GM18519 (cell line): ENCODE results near the gene CRHBP.
"Not testable (repeated sequence)": the region's sequence is repeated elsewhere in the genome, so short reads cannot be mapped to it uniquely, and the experiment has no call there.

Experiments
- ATAC-seq: cut with Tn5 transposase; IDR thresholded peaks from one replicate; pipeline ENCODE4 v1.9.1; 2021; ENCODE audit warnings: mild to moderate bottlenecking, moderate library complexity; ENCODE audit not compliant: unreplicated experiment, low FRiP score

The CRHBP gene

DNA sequence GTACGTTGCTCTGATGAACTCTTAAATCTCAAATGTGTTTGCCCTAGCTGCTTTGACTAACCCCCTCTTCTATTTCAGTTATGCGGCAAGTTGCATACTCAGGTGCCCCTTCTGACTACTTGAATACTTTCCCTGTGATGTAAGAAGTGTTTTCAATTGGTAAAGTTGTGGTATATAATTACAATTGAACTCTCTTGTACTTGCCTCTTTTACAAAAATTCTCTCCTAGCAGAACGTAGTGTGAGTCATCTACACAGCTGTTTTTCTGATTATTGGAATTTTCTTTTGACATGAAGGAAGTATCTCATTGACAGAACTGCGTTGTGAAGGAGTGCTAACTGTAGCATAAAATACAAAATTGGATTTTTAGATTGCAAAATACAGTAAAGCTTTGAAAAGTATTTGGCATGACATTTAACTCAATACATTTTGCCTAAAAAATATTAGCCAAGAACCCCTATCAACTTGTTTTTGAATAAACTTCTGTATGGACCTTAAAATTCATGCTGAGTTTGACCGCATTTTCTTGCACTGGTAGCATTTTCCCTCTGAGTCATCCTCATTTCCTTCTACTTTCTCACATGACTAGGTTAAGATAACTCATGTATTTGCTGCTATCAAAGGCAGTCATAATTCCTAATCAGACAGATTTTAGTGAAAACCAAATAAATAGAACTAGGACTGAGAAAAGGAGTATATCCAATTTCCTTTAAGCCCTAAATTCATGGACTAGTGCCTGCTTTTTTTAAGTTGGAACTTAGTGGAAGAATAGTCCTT lies 6.3 kb downstream of the CRHBP start:
- ATAC-seq = no peak

DNA sequence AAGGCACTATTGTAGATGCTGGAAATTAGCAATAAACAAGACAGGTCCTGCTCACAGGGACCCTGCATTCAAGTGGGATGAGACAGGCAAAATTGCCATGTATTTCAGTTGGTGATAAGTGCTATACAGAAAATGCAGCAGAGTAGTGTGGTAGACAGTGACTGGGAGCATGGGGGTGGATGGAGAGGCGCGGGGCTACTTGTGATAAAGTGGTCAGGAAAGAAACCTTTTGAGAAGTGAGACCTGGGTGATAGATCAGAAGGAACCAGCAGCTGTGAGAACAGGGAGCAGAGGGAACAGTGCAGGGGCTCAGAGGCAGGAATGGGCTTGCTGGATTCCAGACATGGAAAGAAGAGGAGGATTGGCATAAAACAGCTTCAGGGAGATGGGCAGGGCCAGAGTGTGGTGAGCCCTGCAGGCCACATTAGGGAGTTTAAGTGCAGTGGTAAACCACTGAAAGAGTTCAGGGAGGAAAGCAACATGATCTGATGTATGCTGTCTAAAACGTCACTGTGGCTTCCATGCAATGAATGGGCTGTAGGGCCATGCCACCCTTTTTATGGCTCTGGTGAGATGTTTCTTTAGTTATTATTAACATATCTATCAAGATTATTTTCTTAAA lies 7.3 kb downstream of the CRHBP start:
- ATAC-seq = peak; percentile 72

DNA sequence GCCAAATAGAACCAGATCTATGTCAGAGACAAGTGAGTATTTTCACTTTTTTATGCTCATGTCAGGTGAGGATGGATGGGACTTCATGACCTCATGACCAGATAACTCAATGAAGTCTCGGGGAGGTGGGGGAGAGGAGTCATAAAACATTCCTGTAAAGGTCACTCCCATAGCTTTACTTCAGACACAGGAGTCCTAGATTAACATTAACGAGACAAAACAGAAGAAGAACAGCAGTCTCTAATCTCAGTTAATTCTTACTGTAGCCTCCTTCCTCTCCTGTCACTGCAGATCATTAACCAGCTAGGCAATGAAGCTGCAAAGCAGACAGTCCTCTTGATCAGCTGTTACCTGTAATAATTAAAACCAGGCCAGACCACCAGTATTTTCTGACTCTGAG lies 11.2 kb downstream of the CRHBP start:
- no peak for ATAC-seq

DNA sequence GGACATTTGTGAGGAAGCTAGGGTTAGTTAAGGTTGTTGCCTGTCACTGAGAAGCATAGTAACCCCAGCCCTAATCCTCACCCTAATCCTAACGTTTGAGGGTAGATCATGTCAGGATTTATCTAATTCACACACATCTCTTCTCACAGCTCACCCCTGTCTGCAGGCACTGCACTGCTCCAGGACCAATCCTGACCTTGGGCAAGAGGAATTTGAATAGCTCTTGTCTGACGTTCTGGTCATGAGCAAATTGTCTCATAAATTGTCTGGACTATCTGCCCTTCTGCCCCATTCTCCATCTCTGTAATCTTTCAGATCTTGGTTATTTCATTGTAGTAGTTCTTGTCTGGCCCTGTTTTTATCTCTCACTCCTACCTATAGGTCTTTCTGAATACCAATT lies 18.7 kb downstream of the CRHBP start:
- ATAC-seq = no peak

DNA sequence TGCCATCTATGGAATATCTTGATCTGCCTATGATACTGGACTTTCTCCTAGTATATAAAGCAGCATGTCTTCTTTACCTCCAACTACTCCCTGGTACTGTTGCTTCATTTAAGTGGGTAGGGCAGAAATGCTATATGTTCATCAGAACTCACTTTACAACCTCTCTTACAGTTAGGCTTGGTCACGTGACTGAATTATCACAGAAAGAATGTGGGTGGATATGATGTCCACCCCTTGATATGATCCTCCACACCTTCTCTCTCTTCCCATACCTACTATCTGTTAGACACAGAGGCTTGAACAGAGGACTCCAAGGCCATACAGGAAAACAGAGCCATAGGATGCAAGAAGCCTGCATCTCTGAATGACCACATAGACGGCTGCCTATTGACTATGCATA lies 19.8 kb downstream of the CRHBP start:
- ATAC-seq = no peak

DNA sequence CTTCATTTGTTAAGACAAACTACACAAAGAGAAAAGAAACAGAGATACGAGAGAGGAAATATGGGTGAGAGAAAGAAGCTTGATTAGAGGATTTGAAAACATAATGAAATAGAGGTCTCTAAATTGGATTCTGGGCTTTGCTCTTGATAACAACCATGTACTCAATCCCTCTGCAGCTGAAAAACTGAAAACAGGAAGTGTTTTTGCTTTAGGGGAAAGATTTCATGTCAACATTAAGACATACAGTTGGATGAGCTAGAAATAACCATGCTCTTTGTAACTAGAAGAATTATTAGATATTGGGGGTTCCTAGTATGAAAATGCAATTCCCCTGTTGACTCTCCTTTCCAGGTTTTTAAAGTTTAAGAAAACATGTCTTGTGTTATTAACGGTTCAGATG lies 21.9 kb downstream of the CRHBP start:
- no peak for ATAC-seq

DNA sequence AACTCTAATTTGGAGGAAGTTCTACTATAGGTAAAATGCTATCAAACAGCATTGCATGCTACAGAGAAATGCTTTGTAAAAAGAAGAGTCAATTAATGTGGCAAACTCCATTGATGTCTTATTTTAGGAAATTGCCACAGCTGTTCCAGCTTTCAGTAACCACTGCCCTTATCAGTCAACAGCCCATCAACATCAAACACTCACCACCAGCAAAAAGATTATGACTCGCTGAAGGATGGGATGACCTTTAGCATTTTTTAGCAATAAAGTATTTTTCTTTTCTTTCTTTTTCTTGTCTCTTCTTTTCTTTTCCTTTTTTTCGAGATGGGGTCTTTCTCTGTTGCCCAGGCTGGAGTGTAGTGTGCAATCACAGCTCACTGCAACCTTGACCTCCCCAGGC lies 26.0 kb downstream of the CRHBP start:
- ATAC-seq = no peak

DNA sequence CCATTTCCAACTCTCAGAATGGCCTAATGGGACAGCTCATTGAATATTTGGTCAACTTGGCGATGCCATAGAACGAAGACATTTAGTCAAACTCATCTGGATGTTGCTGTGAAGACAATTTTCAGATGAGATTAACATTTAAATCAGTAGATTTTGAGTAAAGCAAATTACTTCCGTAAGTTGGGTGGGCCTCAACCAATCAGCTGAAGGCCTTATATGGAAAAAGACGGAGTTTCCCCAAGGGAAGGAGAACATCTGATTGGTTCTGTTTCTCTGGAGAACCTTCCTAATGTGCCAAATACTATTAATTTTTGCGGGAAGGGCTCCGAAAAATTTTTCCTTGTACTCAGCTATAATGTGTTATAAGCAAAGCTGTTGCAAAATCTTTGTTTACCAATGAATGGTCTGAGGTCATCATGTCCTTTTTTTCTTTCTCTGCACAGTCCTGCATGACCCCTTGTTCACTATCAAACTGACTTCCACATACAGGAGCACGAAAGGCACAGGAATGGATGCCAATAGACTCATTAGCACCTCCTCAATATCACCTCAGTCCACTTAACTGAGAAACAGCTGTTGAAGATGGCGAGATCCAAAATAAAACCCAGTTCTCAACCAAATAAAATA lies 27.8 kb downstream of the CRHBP start:
- ATAC-seq = no peak

DNA sequence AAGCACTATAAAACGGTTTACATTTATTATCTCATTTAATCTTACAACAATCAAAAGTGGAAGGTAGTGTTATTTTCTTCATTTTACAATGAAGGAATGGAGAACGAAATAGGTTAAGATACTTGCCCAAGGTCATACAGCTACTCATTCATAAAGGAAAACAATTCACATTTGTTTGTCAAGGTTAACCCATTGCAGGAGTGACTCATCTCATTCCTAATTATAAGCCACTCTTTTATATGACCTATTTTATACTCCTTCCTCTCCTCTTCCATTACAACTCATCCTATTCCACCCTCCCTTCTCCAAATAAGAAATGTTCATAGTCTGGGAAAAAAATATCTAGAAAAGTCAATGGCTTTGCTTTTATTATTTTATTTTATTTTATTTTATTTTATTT lies 29.6 kb downstream of the CRHBP start:
- no peak for ATAC-seq

DNA sequence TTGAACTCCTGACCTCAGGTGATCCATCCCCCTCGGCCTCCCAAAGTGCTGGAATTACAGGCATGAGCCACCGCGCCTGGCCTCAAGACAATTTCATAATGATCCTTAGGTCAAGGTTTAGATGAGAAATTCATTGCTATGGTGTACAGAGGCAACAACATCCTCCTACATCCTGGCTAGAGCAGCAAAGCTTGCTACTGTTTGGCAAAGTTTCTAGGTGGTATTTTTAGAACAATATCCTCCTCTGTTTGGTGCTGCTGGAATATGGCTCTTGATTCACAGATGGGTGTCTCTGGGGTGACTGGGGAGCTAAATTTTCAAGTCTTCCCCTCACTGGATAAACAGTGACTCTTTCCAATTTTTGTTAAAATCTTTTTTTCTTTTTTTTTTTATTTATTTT lies 30.6 kb downstream of the CRHBP start:
- ATAC-seq = no peak

DNA sequence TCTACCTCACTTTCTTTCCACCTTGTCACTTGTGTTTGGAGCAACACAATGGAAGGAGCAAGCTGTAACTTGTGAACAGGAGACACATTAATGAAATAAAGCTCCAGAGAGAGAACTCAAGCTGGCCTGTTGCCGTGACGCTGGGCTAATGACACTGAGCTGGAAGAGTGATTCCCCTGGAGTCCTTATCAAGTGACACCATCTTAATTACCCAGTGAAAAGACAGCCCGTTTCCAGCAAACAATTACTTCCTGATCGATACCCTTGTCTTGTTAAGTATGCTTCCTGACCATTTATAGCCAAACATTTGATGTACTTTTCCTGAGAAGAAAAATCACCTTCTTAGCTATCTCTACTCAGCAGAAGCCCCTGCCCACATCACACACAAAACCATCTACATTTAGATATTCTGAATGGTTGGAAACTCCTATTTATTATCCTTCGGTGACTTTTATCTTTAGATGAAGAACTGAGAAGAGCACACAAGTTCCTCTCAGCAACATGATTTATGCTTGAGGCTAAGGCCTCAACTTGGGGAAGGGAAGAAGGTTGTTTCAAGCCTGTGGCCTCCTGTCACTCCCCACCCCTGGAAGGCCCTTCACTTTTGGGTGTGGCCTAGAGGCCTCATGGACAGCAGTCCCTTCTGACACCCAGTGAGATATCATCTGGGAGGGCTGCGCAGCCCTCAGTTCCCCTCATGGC lies 34.1 kb downstream of the CRHBP start:
- ATAC-seq = no peak

DNA sequence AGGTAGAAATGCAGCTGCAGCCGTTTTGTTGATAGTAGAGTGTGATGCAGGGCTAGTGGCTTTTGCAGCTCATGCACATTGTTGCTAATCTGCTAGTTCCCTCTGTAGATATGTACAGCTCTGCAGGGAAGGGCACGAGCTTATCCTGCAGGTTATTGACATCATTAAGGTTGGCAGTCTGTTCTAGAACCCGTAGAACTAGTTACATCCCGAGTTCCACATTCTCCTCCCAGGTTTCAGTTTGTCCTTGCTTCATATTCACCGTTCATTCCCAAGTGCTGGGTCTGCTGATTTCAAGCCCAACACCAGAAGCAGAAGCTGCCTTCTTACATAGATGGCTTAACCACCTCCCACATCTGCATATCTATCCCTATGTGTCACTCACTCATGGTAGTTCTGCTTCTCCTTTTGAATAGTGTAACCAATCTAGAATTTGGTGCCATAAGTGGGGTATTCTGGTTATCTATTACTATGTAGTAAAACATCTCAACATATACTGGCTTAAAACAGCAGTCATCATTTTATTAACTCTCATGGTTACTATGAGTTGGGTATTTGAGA lies 38.1 kb downstream of the CRHBP start:
- ATAC-seq = no peak

DNA sequence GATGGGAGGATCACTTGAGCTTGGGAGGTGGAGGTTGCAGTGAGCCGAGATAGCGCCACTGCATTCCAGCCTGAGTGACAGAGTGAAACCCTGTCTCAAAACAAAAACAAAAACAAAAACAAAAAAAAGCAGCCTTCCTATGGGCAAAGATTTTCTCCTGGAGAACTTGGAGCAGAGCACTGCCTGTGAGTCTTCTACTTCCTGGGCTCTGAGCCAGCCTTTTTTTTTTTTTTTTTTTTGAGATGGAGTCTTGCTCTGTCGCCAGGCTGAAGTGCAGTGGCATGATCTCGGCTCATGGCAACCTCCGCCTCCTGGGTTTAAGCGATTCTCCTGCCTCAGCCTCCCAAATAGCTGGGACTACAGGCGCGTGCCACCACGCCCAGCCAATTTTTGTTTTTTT lies 40.6 kb downstream of the CRHBP start:
- not testable (repeated sequence) for ATAC-seq

DNA sequence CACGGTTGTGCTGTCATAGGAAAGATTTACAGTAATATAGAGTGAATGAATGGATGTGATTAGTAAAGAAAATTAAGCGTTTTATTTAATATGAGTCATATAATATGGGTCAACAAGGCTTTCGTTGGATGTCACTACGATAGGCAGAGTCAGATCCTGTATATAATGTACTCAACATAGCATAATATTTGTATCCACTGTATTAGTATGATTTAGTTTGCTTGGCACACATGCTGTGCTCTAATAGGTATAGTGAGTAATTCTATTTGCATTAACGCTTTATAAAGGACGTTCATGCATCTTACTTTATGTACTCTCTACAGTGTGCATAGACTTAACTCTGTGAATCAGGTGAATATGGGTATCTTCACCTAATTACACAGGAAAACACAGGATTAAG lies 41.5 kb downstream of the CRHBP start:
- no peak for ATAC-seq

DNA sequence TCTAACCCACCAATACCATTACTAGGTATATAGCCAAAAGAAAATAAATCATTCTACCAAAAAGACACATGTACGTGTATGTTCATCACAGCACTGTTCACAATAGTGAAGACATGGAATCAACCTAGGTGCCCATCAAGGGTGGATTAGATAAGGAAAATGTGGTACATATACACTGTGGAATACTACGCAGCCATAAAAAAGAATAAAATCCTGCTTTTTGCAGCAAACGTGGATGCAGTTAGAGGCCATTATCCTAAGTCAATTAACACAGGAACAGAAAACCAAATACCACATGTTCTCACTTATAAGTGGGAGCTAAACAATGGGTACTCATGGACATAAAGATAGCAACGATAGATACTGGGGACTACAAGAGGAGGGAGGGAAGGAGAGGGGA lies 45.4 kb downstream of the CRHBP start:
- not testable (repeated sequence) for ATAC-seq

DNA sequence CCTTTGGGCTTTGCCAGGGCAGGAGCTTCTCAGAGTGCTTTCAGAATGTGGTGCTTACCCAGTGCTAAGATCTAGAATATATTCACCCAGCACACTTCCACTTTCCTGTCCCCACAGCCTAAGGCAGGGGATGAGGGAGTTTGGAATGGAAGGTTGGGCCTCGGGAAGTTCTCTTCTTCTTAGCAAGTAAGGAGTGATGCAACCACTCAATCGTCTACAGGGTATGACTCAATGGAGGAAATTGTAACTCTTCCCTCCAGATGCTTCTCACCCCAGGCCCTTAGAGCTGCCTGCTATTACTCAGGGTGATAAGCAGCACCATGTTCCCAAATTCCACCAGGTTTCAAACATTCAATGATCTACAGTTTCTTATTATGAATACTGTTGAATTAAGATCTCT lies 46.6 kb downstream of the CRHBP start:
- no peak for ATAC-seq

DNA sequence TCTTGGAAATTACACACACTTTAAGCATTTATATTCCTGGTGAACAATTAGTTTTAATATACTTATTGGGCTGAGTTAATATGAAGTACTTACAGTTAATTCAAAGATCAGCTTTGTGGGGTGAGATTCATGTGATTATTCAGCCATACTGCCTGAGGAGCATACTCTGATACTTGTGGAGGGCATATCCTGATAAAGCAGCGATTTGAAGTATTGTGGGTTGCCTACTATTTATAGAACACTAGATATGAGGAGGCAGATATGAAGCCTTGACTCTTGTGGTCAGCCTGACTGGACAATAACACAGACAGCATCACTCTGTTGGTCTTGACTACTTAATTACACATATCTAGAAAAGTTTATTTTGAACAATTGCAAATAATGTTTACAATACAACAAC lies 50.4 kb downstream of the CRHBP start:
- ATAC-seq = no peak

DNA sequence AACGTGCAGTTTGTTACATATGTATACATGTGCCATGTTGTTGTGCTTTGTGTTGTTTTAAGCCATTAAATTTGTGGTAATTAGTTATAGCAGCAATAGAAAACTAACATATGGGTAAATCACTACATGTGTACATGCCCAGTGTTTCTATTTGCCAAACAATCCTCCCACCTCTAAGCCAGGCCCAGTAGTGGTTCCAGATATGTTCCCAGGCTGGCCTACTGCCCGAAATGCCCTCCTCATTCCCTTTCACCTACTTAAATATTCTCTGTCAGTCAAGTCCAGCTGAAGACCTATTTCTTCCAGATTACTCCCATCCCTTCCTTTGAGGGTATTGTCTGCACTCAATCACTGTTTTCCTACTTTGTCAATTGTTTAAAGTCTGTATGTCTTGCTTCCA lies 53.3 kb downstream of the CRHBP start:
- ATAC-seq = no peak

DNA sequence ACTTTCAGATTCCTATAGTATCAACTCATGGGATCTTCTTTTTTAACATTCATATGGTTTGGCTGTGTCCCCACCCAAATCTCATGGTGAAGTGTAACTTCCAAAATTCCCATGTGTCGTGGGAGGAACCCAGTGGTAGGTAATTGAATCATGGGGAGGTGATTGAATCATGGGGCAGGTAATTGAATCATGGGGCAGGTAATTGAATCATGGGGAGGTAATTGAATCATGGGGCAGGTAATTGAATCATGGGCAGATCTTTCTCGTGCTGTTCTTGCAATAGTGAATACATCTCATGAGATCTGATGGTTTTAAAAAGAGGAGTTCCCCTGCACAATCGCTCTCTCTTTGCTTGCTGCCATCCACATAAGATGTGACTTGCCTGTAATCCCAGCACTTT lies 55.6 kb downstream of the CRHBP start:
- no peak for ATAC-seq

DNA sequence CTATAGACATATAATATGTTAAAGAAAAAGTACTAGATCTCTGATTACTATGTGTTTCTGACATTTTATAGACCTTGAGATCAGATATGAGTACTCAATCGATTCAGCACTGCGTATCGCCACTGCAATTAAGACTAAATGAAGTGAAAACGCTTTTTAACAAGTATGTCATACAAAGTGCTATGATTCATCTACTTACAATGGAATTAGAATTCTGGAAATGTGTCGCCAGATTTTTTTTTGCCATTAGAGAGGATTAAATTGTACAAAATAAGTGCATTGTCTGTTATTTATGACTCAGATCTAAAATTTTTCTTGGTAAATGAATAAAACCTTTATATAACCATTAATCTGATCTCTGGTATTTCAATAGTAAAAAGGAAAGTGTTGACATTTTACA lies 57.4 kb downstream of the CRHBP start:
- ATAC-seq = no peak

DNA sequence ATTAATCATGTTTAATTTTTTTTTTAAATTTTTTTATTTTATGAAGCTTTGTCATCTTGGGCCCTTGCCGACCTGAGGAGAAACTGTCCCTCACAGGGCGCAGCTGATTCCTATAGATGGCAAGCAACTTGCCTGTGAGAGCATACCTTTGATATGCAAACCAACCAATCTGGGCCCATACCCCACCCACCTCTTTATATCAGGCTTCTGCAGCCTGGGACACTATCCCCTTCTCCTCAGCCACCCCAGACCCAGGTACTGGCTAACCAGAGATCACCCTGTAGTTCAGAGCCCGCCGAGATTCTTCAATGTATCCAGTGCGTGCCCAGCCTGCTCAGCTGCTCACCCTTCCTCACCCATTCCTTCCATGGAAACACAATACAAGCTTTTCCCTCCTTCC lies 58.7 kb downstream of the CRHBP start:
- no peak for ATAC-seq
